OCI-LY7 (cell line): ENCODE data around the gene CXCL10.

Experiments used
- CTCF ChIP-seq: fragments of 200-600 bp; sonication (generic); conservative IDR thresholded peaks from 2 replicates; pipeline ENCODE4 v1.5.1; 2014; ENCODE audit warnings: mild to moderate bottlenecking, antibody characterized with exemption, low read length, moderate library complexity, mixed read lengths
- EZH2phosphoT487 ChIP-seq: fragments of 200-600 bp; sonication (generic); IDR thresholded peaks from 2 replicates; pipeline ENCODE4 v1.6.1; 2018; ENCODE audit warnings: low read depth, borderline replicate concordance, mild to moderate bottlenecking, mixed run types, antibody characterized with exemption, low read length, moderate library complexity, mixed read lengths

- TF ChIP-seq CTCF: no peak
- TF ChIP-seq EZH2phosphoT487: no peak
Measured at GRCh38 chr4:76024065-76024464, 768 bp upstream of the CXCL10 start.
